H9 (cell line): Measurements from ENCODE around the gene OR1L1. TPM values are rescaled to one million over a fixed set of nuclear protein-coding genes. Genes with fewer than 3 reads are reported as not detected.

Experiments used
- DNase-seq: peaks from one replicate; pipeline ENCODE4 v3.0.0-alpha.2; 2017
- H2AFZ ChIP-seq: one replicate; pipeline ENCODE4 v1.6.1; 2013; ENCODE audit warnings: mild to moderate bottlenecking, low read length, control low read depth, moderate library complexity
- H2AK5ac ChIP-seq: 2 replicates; pipeline ENCODE4 v1.6.1; 2013; ENCODE audit warnings: low read length, control low read depth, mixed read lengths; ENCODE audit not compliant: insufficient read length
- H2BK120ac ChIP-seq: one replicate; pipeline ENCODE4 v1.6.1; 2013; ENCODE audit warnings: low read depth, mild to moderate bottlenecking, low read length, control low read depth, inconsistent platforms; ENCODE audit not compliant: poor library complexity, severe bottlenecking
- H2BK12ac ChIP-seq: 2 replicates; pipeline ENCODE4 v1.6.1; 2013; ENCODE audit warnings: low read length, control low read depth, mixed read lengths, low read depth; ENCODE audit not compliant: insufficient read length
- H2BK15ac ChIP-seq: 2 replicates; pipeline ENCODE4 v1.6.1; 2013; ENCODE audit warnings: low read depth, low read length, control low read depth
- H2BK20ac ChIP-seq: one replicate; pipeline ENCODE4 v1.6.1; 2013; ENCODE audit warnings: low read depth, mild to moderate bottlenecking, low read length, control low read depth, inconsistent platforms; ENCODE audit not compliant: poor library complexity, severe bottlenecking
- H2BK5ac ChIP-seq: 2 replicates; pipeline ENCODE4 v1.6.1; 2013; ENCODE audit warnings: low read length, control low read depth, mixed read lengths; ENCODE audit not compliant: insufficient read length
- H3K14ac ChIP-seq: 2 replicates; pipeline ENCODE4 v1.6.1; 2013; ENCODE audit warnings: low read length, control low read depth; ENCODE audit not compliant: insufficient read depth
- H3K18ac ChIP-seq: 2 replicates; pipeline ENCODE4 v1.6.1; 2013; ENCODE audit warnings: low read depth, mild to moderate bottlenecking, mixed read lengths, low read length, control low read depth; ENCODE audit not compliant: insufficient read length
- H3K23ac ChIP-seq: 2 replicates; pipeline ENCODE4 v1.6.1; 2013; ENCODE audit warnings: low read length, control low read depth, mixed read lengths, low read depth; ENCODE audit not compliant: insufficient read length
- H3K23me2 ChIP-seq: 2 replicates; pipeline ENCODE4 v1.6.1; 2013; ENCODE audit warnings: low read depth, mild to moderate bottlenecking, mixed read lengths, low read length, control low read depth; ENCODE audit not compliant: insufficient read length, poor library complexity, severe bottlenecking
- H3K27ac ChIP-seq: 2 replicates; pipeline ENCODE4 v1.5.1; 2013; ENCODE audit warnings: low read length, control low read depth, mixed read lengths, low read depth; ENCODE audit not compliant: insufficient read length
- H3K27me3 ChIP-seq: 2 replicates; pipeline ENCODE4 v1.6.1; 2013; ENCODE audit warnings: low read length, control low read depth, inconsistent platforms; ENCODE audit not compliant: insufficient read depth
- H3K4ac ChIP-seq: 2 replicates; pipeline ENCODE4 v1.6.1; 2013; ENCODE audit warnings: low read depth, mild to moderate bottlenecking, control low read depth, inconsistent platforms, low read length, moderate library complexity
- H3K4me1 ChIP-seq: 2 replicates; pipeline ENCODE4 v1.6.1; 2013; ENCODE audit warnings: low read length, control low read depth, inconsistent platforms; ENCODE audit not compliant: insufficient read depth
- H3K4me2 ChIP-seq: 2 replicates; pipeline ENCODE4 v1.6.1; 2013; ENCODE audit warnings: low read length, control low read depth, mixed read lengths; ENCODE audit not compliant: insufficient read length, insufficient read depth
- H3K56ac ChIP-seq: 2 replicates; pipeline ENCODE4 v1.6.1; 2013; ENCODE audit warnings: low read depth, mild to moderate bottlenecking, mixed read lengths, low read length, control low read depth; ENCODE audit not compliant: insufficient read length
- H3K79me1 ChIP-seq: 2 replicates; pipeline ENCODE4 v1.6.1; 2013; ENCODE audit warnings: low read depth, mild to moderate bottlenecking, moderate library complexity, low read length, control low read depth, inconsistent platforms; ENCODE audit not compliant: insufficient read depth, poor library complexity, severe bottlenecking
- H3K79me2 ChIP-seq: 2 replicates; pipeline ENCODE4 v1.6.1; 2013; ENCODE audit warnings: low read length, control low read depth, inconsistent platforms; ENCODE audit not compliant: insufficient read depth
- H3K9ac ChIP-seq: 2 replicates; pipeline ENCODE4 v1.6.1; 2013; ENCODE audit warnings: low read length, control low read depth, mixed read lengths; ENCODE audit not compliant: insufficient read length; ENCODE audit errors: extremely low read depth
- H3K9me3 ChIP-seq: one replicate; pipeline ENCODE4 v1.6.1; 2013; ENCODE audit warnings: low read depth, low read length, inconsistent platforms; ENCODE audit not compliant: control insufficient read depth
- H3T11ph ChIP-seq: one replicate; pipeline ENCODE4 v1.6.1; 2013; ENCODE audit warnings: mild to moderate bottlenecking, low read length, control low read depth, inconsistent platforms
- H4K20me1 ChIP-seq: one replicate; pipeline ENCODE4 v1.6.1; 2013; ENCODE audit not compliant: control insufficient read depth, insufficient read length, insufficient read depth
- H4K5ac ChIP-seq: 2 replicates; pipeline ENCODE4 v1.6.1; 2013; ENCODE audit warnings: low read depth, mild to moderate bottlenecking, mixed read lengths, low read length, control low read depth; ENCODE audit not compliant: insufficient read length
- H4K8ac ChIP-seq: replicated peaks from 2 replicates; pipeline ENCODE4 v1.6.1; 2013; ENCODE audit warnings: low read length, control low read depth, mixed read lengths, low read depth; ENCODE audit not compliant: insufficient read length
- H4K91ac ChIP-seq: 2 replicates; pipeline ENCODE4 v1.6.1; 2013; ENCODE audit warnings: low read depth, mild to moderate bottlenecking, moderate library complexity, mixed read lengths, low read length, control low read depth; ENCODE audit not compliant: insufficient read length
- H3K27ac Mint-ChIP-seq, 3 experiments: 2 replicates in 2 of 3; 3 replicates in 1 of 3; pipeline ENCODE4 v1.8.0; 2020 to 2021; ENCODE audit warnings: mixed read lengths in 3 of 3, mild to moderate bottlenecking in 1 of 3, moderate library complexity in 1 of 3
- H3K27me3 Mint-ChIP-seq: 2 replicates; pipeline ENCODE4 v1.8.0; 2021; ENCODE audit warnings: low read depth, mild to moderate bottlenecking, moderate library complexity, mixed read lengths
- H3K36me3 Mint-ChIP-seq, 3 experiments: 2 replicates in 2 of 3; 3 replicates in 1 of 3; pipeline ENCODE4 v1.8.0; 2020 to 2021; ENCODE audit warnings: low read depth in 3 of 3, mixed read lengths in 3 of 3; ENCODE audit not compliant: insufficient read depth in 1 of 3
- H3K4me1 Mint-ChIP-seq, 2 experiments: 2 replicates each; pipeline ENCODE4 v1.8.0; 2020; ENCODE audit warnings: mixed read lengths in 2 of 2
- H3K4me3 Mint-ChIP-seq, 2 experiments: 2 replicates in 1 of 2; 3 replicates in 1 of 2; pipeline ENCODE4 v1.8.0; 2020 to 2021; ENCODE audit warnings: mild to moderate bottlenecking in 2 of 2, mixed read lengths in 2 of 2, moderate library complexity in 1 of 2
- H3K9me3 Mint-ChIP-seq, 2 experiments: 2 replicates in 1 of 2; 3 replicates in 1 of 2; pipeline ENCODE4 v1.8.0; 2020; ENCODE audit warnings: mild to moderate bottlenecking in 2 of 2, mixed read lengths in 2 of 2, moderate library complexity in 1 of 2
- WGBS: extraction: QIAGEN DNeasy Blood & Tissue Kit; methylation state at CpG from one replicate; pipeline ENCODE4 v1.1.7; 2013; ENCODE audit warnings: missing lambda C conversion rate, low lambda C conversion rate, mixed read lengths; ENCODE audit not compliant: insufficient read length; ENCODE audit errors: extremely low coverage; 5-methylcytosine and 5-hydroxymethylcytosine counted together
- total RNA-seq: library from RNA; stranded (reverse); gene quantifications from 2 replicates; pipeline ENCODE4 v1.2.1, GENCODE V29; 2021
- TF ChIP-seq, protein P1 (sequence below): fragments of 200-600 bp; sonication (generic); conservative IDR thresholded peaks from 3 replicates; pipeline ENCODE4 v1.8.0; 2021; ENCODE audit warnings: antibody characterized with exemption, mild to moderate bottlenecking

Gene OR1L1
- total RNA-seq, 1 experiment from 2014 or later, result not detected

DNA sequence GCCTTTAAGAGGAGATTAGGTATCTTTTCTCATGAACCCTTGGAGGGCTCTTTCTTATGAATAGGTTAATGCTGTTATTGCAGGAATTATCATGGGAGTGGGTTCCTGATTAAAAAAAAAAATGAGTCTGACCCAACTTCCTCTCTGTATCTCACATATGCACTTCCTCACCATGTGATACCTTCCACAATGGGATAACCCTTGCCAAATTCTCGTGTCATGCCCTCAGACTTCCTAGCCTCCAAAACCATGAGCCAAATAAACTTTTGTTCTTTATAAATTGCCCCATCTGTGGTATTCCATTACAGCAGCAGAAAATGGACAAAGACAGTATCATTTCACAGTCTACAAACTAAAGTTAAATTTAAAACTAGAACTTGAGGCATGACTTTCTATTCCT lies 5.1 kb upstream of the OR1L1 start:
- Mint-ChIP-seq H3K9me3 (peaks cover 78 to 81% of the 10 kb centered on the region in 2 experiments), H3K4me3 (no peak overlapping the region), H3K27me3 (no peaks in the 10 kb centered on the region; the same call in 1 of the 2 replicates), H3K27ac (no peak overlapping the region), H3K4me1 (no peaks in the 10 kb centered on the region), H3K36me3 (peaks cover 0 to 28% (median 3%) of the 10 kb centered on the region in 3 experiments; a peak in 2 of 7 replicates)
- Histone ChIP-seq H2BK20ac (no peak overlapping the region), H2AK5ac (no peak overlapping the region), H3K23me2 (no peaks in the 10 kb centered on the region), H3K14ac (no peak overlapping the region), H2BK15ac (no peak overlapping the region), H4K8ac (no peak overlapping the region), H3K23ac (no peak overlapping the region), H3K27ac (no peak overlapping the region), H3K4me2 (no peak overlapping the region), H3K4ac (no peak overlapping the region), H3K4me1 (no peaks in the 10 kb centered on the region), H3K9ac (no peak overlapping the region), H4K5ac (no peak overlapping the region), H3K27me3 (no peaks in the 10 kb centered on the region), H4K91ac (no peak overlapping the region), H3K79me2 (no peaks in the 10 kb centered on the region), H2AFZ (no peak overlapping the region), H3K9me3 (peaks cover 53% of the 10 kb centered on the region), H2BK120ac (no peak overlapping the region), H3K18ac (no peak overlapping the region), H3K79me1 (no peaks in the 10 kb centered on the region), H3T11ph (no peak overlapping the region), H4K20me1 (no peaks in the 10 kb centered on the region), H2BK12ac (no peak overlapping the region), H2BK5ac (no peak overlapping the region), H3K56ac (no peak overlapping the region)
- TF ChIP-seq, protein P1, sequence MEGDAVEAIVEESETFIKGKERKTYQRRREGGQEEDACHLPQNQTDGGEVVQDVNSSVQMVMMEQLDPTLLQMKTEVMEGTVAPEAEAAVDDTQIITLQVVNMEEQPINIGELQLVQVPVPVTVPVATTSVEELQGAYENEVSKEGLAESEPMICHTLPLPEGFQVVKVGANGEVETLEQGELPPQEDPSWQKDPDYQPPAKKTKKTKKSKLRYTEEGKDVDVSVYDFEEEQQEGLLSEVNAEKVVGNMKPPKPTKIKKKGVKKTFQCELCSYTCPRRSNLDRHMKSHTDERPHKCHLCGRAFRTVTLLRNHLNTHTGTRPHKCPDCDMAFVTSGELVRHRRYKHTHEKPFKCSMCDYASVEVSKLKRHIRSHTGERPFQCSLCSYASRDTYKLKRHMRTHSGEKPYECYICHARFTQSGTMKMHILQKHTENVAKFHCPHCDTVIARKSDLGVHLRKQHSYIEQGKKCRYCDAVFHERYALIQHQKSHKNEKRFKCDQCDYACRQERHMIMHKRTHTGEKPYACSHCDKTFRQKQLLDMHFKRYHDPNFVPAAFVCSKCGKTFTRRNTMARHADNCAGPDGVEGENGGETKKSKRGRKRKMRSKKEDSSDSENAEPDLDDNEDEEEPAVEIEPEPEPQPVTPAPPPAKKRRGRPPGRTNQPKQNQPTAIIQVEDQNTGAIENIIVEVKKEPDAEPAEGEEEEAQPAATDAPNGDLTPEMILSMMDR, result no peak
- WGBS, result no CpG with 5 or more reads among the region's 1 CpG
- DNase-seq, result no peak
